Hepatocyte (in vitro differentiated cells): ENCODE data around the gene GNAO1.

Source experiments
- EZH2 ChIP-seq: fragments of 200-600 bp; sonication (generic); IDR thresholded peaks from 2 replicates; pipeline ENCODE4 v1.6.1; 2016; ENCODE audit warnings: antibody characterized with exemption, mild to moderate bottlenecking, borderline replicate concordance
- EZH2phosphoT487 ChIP-seq: fragments of 200-600 bp; sonication (generic); IDR thresholded peaks from one replicate; pipeline ENCODE4 v1.6.1; 2018; ENCODE audit warnings: antibody characterized with exemption, mild to moderate bottlenecking, low read depth, moderate library complexity; ENCODE audit not compliant: unreplicated experiment, severe bottlenecking
- TF ChIP-seq, protein P1 (sequence below): fragments of 200-600 bp; sonication (generic); IDR thresholded peaks from 2 replicates; pipeline ENCODE4 v1.5.1; 2016; ENCODE audit warnings: antibody characterized with exemption, mild to moderate bottlenecking; ENCODE audit not compliant: poor library complexity

DNA sequence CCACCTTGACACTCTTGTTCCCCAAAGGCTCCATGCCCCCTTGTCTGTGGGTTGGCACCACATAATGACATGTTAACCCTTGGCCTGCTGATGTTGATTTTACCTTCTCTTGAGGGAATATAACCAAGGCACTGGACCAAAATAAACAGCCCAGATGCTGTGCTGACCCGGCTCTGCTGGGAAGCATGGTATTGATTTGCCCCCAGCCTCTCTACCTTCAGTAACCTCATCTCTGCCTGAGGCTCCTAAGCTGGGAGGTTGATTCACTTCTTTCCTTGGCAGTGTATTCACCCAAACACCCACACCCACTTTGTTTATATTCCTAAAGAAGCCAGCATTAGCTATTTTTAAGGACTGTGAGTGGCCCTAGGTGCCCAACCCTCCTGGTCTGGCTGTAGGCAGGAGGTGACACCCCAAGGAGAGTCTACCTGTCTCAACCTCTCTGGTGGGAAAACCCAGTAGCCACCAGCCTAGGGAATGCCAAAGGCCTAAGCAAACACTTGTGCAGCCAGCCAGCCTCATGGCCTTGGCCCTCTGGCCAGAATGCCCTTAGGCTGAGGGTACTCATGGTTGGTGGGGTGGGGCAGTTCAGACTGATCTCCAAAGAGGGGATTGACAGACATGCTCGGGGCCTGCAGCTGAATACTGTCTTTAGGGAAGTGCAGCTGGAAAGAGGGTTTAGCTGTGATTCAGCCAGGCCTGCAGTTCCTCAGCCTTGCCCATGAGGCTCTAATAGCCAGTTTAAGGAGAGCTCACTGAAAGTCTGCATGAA is 42.7 kb downstream of the GNAO1 start:
- TF ChIP-seq, protein P1, sequence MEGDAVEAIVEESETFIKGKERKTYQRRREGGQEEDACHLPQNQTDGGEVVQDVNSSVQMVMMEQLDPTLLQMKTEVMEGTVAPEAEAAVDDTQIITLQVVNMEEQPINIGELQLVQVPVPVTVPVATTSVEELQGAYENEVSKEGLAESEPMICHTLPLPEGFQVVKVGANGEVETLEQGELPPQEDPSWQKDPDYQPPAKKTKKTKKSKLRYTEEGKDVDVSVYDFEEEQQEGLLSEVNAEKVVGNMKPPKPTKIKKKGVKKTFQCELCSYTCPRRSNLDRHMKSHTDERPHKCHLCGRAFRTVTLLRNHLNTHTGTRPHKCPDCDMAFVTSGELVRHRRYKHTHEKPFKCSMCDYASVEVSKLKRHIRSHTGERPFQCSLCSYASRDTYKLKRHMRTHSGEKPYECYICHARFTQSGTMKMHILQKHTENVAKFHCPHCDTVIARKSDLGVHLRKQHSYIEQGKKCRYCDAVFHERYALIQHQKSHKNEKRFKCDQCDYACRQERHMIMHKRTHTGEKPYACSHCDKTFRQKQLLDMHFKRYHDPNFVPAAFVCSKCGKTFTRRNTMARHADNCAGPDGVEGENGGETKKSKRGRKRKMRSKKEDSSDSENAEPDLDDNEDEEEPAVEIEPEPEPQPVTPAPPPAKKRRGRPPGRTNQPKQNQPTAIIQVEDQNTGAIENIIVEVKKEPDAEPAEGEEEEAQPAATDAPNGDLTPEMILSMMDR, result no peak
- no peak for TF ChIP-seq EZH2
- no peak for TF ChIP-seq EZH2phosphoT487
